ENCODE measurements around the gene FAM163A.
"Not testable (repeated sequence)": the region's sequence is repeated elsewhere in the genome, so short reads cannot be mapped to it uniquely, and the experiment has no call there.

FAM163A gene

DNA sequence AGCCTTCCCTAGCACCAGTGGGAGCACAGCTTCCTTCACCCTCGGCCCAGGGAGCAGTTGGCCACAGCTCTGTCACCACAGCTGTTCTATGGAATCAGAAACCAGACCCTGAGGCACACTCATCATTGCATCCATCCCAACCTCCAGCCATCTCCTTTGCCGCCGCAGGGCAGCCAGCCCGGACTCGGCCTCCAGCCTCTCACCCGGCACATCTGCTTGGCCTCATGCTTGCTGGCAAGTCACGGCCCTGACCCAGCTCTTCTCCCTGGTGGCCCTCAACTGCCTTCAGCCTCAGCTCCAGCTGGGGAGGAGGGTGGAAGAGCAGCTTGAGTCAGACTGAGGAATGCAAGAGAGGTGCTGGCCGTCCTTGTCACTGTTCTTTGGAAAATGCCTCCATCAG lies 74.7 kb downstream of the FAM163A start:
- DNase-seq: no peak

DNA sequence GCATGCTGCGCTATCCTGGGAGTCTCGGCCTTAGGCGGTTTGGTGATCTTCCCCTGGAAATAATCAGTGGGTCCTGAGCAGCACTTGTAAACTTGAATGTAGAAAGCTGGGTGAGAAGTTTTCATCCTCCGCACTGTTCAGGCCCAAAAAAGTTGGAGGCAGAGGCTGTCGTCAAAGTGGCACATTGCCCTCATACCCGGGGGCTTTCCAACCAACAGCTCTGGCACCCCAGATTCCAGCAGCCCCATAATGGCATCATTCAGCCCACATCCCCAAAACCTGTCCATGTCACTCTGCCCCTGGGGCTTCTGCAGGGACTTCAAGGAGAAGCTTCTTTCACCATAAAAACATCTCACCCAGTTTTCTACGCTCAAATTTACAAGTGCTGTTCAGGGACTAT lies 75.2 kb downstream of the FAM163A start:
- no peak for DNase-seq

DNA sequence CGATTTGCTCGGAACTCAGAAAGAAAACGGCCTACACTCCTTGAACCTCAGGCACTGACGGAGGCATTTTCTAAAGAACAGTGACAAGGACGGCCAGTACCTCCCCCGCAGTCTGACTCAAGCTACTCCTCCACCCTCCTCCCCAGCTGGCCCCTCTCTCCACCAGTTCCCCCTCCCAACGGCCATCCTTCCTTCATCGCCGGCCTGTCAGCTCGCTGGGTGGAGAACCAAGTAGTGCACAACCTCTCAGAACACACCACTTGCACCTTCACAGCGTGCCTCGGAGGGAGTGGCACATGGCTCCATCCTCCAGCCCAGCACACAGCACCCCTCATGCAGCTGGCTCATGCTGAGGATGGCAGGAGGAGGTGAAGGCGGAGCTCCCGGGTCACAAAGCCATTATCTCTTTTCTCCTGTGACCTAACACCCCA lies 75.7 kb downstream of the FAM163A start:
- no peak for DNase-seq

DNA sequence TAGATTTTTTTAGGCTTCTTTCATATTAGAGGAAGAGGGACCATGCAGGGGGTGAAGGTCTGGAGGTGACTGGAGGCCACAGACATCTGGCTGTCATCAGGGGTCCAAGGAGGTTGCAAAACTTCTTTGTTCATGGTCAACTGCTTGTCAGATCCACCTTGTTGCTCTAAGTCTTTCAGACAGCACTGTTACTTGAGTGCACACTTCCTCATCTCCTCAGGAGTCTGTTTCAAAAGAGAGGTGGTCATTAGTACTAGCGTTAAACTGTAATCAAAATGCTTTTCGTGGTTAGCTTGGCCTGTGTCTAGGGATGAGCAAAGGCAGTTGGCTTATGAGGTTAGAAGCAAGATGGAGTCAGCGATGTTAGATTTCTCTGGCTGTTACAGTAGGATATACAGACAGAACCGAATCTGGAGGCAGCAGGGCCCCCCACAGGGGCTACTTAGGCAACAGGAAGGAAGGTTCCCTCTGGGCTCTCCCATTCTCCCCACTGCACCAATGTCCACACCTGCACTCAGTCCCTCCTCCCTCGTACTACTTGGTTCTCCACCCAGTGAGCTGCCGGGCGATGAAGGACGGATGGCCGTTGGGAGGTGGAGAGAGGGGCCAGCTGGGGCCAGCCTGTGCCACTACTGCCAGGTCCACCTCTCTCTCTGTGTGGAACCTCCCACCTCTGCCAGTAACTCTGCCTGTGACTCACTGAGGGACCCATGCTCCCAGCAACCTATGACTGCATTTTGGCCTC lies 77.3 kb downstream of the FAM163A start:
- no peak for DNase-seq

DNA sequence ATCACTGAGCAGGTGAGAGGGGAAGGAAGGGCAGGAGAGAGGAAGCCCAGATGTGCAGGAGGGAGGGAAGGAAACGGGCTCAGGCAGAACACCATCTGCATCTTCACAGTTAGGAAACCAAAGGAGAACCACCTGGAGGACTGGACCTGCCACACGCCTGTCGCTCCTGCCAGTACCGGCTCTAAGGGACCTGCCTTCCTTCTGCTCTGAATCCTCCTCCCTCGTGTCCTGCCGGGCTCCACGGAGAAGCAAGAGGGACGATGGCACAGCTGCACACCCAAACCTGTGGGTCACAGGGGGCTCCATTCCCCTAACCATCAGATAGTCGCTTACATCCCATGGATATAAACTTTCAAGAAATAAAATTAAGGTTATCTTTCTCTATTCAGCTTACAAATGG lies 78.4 kb downstream of the FAM163A start:
- no peak for DNase-seq

DNA sequence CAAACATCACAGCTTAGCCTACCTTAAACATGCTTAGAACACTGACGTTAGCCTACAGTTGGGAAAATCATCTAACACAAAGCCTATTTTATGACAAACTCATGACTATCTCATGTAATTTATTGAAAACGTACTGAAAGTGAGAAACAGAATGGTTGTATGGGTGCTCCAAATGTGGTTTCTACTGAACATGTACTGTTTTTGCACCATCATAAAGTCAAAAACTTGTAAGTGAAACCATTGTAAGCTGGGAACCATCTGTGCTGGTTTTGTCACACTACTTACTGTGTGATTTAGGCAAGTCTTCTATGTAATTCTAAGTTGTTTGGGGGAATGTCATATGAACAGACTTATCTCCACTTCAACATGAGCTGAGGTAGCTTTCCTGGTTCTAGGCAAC lies 79.0 kb downstream of the FAM163A start:
- no peak for DNase-seq

DNA sequence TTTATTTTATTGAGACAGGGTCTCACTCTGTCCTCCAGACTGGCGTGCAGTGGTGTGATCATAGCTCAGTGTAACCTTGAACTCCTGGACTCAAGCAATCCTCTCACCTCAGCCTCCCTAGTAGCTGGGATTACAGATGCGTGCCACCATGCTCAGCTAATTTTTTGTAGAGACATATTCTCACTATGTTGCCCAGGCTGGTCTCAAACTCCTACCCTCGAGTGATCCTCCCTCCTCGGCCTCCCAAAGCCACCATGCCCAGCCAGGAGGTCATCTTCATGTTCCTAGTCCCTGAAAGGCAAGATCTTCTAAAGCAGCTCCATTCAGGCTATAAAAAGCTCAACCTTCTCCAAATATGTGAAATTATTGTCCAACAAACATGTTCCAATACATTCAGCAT lies 80.6 kb downstream of the FAM163A start:
- no peak for DNase-seq

DNA sequence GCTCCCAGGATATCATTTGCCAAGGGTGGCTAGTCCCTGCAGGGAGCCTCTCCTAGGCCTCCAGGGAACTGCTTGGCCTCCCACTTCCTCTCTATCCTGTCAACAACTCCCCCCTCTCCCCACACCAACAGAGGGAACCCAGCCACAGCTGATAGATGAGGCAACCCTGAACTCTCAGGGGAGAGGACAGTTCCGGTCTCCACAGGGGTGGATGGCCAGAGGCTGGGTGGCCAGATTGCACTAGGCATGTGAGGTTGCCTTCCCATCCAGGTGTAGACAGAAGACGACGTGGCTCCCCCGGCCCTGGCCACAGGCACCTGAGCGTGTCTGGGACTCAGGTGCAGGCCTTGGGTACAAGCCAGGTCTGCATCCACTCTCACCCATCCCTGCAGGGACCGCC lies 81.2 kb downstream of the FAM163A start:
- DNase-seq: peak; percentile 85

DNA sequence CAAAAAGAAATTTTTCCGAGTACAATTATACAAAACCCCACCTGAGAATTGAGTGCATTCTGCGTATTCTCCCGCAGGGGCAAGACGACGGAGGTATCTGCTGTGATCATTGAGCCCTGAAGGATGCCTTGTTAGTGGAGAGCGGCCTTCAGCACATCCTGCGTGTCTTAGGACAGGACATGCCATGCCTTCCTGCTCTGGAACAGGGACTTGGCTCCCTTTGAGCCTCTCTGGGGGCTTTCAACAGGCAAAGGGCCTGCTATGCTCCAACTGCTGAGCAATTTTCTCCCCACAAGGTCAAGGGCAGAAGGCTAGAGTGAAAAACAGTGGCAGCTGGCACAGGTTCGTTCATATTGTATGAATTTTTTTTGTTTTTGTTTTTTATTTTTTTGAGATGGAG lies 82.1 kb downstream of the FAM163A start:
- no peak for DNase-seq

DNA sequence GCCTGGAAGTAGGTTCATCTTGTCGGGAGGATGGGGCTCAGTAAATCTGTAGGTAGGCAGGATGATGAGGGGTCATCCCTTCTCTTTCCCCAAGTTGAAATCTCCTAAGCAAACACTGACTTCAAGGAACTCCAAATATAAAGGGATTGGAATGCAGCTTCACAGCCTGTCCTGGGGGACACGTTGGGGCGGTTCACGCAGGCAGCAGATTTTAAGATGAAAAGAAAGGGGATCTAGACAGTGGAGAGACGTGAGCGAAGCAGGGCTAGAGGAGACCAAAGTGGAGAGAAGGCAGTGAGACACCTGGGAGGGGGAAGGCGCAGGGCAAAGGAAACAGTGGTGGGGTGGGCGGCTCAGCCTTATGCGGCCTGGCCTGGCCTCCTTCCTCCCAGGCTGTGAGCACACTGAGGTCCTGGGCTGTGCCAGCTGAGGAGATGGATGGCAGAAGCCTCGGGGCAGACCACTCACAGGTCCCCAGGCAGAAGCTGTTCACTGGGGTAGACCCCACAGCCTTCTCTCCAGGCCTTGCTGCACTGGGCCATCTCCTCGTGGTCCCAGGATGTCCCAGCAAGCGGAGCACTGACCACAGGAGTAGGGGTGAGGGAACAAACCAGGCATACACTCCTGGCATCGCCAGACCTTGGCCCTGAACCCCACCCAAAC lies 82.8 kb downstream of the FAM163A start:
- no peak for DNase-seq

DNA sequence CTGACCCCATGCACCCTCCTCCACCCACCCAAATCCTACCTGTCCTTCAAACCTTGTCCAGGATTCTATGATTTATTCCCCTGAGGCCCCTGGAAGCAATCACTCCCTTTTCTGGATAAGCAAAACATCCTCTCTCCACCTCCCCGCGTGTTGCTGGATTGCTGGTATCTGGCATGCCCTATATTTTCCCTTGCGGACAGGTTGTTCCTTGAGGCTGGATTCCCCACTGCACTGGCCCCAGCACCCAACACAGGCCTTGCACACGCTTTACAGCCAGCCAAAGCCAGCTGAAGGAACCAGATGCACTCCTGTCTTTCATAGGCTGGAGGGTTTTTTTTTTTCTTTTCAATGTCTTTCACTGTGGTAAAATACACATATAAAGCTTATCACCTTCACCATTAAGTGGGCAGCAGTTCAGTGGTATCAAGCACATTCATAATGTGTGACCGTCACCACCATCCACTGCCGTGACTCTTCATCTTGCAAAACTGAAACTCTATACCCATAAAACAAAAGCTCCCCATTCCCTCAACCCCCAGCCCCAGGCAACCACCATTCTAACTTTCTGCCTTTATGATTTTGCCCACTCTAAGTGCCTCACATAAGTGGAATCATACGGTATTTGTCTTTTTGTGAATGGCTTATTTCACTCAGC lies 83.7 kb downstream of the FAM163A start:
- no peak for DNase-seq

DNA sequence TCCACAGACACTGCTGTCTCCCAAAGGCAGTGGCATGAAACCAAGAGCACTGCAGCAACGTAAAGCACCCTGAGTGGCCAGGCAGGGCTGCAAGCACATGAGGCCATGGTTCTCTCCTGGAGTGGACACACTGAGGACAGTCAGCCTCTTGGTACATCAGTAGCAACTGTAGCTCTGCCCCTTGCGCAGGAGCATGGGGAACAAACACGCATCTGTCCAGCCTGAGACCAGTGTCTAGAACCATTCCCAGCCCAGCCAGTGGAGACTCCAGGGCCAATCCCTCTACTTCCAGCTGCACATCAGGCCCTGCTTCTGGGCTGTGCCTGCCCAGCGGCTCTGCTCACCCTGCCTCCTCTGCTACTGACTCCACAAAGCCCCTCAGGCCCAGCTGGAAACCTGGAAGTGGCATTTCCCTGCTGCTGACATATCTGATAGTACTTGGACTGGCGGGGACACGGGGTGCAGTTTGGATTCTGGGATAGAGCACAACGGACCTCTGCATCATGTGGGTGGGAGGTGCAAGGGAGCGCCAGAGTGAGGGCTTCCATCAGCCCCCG lies 85.5 kb downstream of the FAM163A start:
- DNase-seq: no peak

DNA sequence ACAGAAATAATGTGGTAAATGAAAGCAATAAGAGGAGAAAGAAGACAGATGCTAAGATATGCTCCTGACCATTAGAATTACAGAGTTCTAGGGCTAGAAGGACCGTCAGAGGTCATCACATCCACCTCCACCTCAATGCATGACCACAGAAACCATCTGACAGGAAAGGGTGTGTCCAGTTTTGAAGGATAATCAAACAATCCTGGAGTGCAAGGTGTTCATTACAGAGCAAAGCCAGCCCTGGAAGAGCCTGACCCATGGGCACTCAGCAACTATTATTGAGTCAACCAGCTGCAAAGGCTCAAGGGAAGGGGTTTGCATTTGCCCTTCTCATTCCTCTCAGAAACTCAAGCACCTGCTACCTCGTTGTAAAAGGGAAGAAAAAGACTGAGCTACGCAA lies 88.1 kb downstream of the FAM163A start:
- DNase-seq: peak; percentile 54

DNA sequence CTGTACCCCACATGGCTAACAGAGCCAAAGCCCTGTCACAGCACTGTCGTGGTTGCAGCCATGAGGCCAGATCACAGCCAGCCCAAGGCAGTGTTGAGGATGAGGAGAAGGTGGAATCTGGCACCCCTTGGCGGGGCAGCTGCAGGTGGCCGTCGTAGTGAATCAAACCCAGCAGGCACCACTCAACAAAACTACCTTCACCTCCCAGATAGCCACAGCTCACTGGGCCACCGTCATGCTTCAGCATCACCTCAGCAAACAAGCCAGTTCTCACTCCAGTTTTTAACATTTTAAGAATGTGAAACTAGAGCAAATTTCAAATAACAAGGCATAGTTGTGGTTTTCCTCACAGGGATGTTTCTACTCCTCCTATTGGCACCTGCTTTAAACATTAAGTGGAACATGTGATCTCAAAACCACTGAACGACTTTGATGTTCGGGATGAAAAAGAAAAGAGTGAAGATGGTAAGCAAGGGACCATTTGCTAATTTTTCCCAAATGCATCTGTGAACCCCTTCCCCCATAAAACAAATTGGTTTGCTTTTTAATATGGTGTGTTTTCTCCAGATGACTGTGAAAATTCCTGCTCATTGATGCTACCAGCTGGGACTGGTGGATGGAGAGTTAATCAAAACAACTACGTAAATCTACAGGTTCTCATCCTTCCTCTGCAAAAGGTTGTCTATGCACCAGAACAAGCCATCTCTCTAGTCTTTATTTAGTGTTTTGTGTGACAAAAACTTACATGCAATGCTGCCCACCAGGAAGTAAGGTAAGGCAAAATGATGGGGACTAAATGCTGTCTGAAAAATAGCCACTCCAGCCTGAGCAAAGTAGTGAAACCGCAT lies 89.0 kb downstream of the FAM163A start:
- no peak for DNase-seq

DNA sequence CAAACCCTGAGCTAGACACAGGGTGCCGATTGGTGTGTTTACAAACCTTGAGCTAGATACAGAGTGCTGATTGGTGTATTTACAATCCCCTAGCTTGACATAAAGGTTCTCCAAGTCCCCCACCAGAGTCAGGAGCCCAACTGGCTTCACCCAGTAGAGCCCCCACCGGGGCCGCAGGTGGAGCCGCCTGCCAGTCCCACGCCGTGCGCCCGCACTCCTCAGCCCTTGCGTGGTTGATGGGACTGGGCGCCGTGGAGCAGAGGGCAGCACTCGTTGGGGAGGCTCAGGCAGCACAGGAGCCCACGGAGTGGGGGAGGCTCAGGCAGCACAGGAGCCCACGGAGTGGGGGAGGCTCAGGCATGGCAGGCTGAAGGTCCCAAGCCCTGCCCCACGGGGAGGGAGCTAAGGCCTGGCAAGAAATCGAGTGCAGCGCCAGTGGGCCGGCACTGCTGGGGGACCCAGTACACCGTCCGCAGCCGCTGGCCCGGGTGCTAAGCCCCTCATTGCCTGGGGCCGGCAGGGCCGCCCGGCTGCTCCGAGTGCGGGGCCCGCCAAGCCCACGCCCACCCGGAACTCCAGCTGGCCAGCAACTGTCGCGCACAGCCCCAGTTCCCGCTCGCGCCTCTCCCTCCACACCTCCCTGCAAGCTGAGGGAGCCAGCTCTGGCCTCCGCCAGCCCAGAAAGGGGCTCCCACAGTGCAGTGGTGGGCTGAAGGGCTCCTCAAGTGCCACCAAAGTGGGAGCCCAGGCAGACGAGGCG lies 93.8 kb downstream of the FAM163A start:
- DNase-seq: not testable (repeated sequence)

DNA sequence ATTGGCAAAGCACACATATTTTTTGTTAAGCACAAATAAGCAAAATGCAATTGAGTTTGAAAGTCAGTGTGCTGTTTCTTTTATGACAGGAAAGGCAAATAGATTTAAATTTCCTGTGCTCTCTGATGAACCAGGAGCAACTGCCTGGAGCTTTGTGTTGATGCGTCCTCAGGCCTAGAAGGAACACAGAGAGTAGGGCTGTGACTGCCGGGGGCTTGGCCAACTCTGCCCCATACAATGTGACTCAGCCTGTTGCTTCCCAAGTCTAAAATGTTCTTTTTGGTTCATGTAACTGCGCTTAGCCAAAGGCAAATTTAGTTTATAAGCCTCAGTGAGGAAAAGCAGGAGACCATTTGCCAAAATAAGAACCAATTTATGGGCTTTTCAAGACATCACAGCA lies 97.0 kb downstream of the FAM163A start:
- DNase-seq: no peak

DNA sequence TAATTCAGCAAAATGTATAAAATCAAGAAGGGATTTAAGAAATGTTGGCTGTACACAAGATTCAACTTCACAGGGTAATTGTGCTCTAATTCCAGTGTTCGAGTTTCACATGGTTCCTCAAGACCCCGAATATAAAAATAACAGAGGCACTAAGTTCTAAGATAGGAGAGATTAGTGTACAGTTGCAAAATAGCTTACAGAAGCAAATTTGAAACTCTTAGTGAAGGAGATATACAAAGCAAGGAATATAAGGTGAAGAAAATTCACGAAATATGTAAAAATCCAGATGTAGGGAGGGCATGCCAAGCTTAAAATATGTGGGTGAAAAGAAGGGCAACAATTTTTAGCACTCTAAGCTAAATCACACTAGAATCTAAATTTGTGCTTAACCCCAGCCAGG lies 105.1 kb downstream of the FAM163A start:
- DNase-seq: no peak

DNA sequence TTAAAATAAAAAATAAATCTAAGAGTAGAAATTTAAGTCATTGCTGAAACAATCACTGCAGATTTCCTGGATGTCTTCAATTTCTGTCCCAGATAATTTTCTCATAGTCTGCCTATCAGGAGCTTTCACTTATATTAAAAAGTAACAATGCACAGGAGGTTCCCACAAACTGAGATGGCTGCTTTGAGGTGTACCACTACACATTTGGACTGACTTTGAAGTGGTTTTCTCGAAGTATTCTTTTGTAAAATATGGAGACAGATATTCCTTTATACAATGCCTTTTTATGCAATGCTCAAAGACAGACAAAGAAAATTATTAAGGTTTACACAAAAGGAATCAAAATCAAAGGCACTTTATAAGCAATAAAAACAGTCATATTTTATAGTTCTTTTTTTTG lies 110.0 kb downstream of the FAM163A start:
- no peak for DNase-seq

DNA sequence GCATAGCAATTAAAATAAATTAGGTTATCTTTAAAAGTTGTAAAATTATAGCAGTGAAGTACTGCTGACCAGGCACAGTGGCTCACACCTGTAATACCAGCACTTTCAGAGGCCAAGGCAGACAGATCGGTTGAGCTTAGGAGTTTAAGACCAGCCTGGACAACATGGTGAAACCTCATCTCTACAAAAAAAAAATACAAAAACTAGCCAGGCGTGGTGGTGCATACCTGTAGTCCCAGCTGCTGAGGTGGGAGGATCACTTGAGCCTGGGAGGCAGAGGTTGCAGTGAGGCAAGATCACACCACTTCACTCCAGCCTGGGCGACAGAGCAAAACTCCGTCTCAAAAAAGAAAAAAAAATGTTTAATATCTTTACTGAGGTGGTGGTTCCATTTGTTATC lies 112.7 kb downstream of the FAM163A start:
- DNase-seq: not testable (repeated sequence)

DNA sequence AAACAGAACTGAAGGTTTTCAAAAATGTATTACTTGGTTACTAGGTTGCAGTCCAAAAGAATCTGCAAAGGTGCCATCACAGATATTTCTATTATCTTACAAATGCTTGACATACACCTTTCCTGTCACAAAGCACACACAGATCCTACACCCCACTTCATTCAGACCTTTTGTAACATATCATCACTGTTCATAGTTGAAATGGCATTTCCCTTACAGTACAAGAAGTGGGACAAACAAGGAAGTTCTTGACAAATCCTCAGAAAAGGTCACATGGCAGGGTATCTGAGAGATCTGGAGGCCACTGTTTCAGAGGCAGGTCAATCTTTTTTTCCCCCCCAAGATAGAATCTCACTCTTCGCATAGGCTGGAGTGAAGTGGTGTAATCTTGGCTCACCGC lies 113.2 kb downstream of the FAM163A start:
- DNase-seq: no peak

DNA sequence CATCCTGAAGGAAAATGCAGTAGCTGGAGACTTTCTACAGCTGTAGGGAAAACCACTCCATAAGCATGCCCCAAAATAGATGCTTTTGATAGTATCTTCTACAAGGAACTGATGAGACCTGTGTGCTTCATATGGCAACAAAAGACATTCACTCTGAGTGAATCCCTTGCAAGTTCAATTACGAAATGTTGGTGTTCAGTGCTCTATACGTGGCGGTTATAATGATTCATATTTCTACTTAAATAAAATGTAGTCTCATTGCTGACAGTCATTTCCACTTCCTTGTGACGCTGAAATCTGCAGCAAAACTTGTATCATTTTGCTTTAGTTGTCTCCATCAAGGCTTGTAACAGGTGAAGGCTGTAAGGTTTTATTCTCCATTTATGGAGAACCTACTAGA lies 113.9 kb downstream of the FAM163A start:
- no peak for DNase-seq

DNA sequence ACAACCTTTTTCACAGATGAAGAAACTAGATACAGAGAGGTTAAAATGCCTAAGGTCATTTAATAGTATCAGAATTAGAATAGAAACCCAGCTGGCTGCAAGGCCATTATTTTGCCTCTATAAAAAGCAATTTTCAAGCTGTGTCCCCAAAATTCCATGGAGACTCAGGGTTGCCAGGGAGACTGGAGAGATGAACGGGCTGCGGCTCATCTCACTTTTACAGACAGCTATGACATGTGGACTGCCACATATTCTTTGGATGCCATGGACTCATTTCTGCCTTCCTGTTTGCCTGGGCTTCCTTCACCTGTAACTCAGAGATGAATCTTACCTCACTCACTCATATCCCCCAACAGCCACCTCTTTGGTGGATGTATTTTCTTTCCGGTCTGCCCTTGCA lies 117.6 kb downstream of the FAM163A start:
- no peak for DNase-seq
